ENCODE measurements around the gene TOR2A.

Gene TOR2A

DNA sequence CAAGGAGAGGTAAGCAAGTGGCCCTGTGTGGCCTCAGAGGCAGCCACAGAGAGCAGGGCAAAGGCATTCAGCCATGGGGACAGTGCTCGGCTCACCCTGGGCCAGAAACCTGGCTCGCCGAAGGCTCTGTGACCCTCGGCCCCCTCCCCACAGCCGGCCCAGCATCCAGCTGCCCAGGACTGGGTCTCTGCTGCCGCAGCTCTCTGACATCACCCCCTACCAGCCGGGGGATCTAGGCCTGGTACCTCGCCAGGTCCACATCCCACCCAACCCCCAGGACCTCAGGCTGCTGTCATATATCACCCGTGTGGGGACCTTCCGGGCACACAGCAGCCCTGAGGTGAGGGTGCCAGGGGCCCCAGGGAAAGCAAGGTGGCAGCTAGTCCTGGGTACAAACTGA lies 22.2 kb downstream of the TOR2A start:
- no peak for DNase-seq (ENCODE audit: extremely low read depth, low read depth)
- TF ChIP-seq, protein P1, sequence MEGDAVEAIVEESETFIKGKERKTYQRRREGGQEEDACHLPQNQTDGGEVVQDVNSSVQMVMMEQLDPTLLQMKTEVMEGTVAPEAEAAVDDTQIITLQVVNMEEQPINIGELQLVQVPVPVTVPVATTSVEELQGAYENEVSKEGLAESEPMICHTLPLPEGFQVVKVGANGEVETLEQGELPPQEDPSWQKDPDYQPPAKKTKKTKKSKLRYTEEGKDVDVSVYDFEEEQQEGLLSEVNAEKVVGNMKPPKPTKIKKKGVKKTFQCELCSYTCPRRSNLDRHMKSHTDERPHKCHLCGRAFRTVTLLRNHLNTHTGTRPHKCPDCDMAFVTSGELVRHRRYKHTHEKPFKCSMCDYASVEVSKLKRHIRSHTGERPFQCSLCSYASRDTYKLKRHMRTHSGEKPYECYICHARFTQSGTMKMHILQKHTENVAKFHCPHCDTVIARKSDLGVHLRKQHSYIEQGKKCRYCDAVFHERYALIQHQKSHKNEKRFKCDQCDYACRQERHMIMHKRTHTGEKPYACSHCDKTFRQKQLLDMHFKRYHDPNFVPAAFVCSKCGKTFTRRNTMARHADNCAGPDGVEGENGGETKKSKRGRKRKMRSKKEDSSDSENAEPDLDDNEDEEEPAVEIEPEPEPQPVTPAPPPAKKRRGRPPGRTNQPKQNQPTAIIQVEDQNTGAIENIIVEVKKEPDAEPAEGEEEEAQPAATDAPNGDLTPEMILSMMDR (IDR thresholded peaks at IDR 0.05; ENCODE audit: low read depth, low read length, missing control alignments): no peak
- no peak overlapping the region for H3K4me3 ChIP-seq (replicated peaks; ENCODE audit: low read depth, low read length)

DNA sequence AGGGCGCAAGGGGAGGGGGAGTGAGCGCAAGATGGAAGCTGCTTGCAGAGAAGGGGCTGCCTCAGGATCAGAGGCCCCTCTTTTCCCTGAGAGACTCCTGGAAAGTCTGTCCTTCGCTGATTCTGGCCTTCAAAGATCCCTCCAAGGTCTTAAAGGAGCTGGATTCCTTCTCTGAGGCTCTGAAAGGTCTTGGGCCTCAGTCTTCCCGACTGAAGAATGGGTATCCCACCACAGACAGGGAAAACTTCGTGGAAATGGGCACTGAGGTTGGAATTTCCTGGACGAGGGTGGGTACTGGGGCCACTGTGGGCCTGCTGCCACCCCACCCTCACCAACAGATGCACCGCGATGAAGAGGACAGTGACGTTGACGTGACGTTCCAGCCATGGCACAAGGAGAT lies 22.7 kb downstream of the TOR2A start:
- TF ChIP-seq, protein P1 (IDR thresholded peaks at IDR 0.05; ENCODE audit: low read depth, low read length, missing control alignments): no peak
- no peak overlapping the region for H3K4me3 ChIP-seq (replicated peaks; ENCODE audit: low read depth, low read length)
- DNase-seq (ENCODE audit: extremely low read depth, low read depth): no peak

DNA sequence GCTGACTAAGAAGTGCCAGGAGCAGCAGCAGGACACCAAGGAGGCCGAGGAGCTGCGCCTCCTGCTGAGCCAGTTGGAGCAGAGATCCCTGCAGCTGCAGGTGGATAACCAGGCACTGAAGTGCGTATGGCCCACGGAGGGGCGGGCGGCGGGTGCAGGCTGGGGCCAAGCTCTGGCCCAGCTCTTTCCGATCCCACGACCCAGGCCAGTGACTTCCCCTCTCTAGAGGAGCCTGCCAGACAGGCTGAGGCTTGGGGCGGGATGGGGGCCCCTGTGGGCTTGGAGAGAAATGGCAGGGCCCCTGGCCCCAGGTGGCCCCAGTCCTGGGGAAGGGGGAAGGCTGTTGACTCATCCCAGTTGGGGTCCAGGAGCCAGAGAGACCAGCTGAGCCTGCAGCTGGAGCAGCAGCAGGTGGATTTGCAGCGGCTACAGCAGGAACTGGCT lies 23.2 kb downstream of the TOR2A start:
- no peak overlapping the region for H3K4me3 ChIP-seq (replicated peaks; ENCODE audit: low read depth, low read length)
- no peak for DNase-seq (ENCODE audit: extremely low read depth, low read depth)
- TF ChIP-seq, protein P1 (IDR thresholded peaks at IDR 0.05; ENCODE audit: low read depth, low read length, missing control alignments): no peak

DNA sequence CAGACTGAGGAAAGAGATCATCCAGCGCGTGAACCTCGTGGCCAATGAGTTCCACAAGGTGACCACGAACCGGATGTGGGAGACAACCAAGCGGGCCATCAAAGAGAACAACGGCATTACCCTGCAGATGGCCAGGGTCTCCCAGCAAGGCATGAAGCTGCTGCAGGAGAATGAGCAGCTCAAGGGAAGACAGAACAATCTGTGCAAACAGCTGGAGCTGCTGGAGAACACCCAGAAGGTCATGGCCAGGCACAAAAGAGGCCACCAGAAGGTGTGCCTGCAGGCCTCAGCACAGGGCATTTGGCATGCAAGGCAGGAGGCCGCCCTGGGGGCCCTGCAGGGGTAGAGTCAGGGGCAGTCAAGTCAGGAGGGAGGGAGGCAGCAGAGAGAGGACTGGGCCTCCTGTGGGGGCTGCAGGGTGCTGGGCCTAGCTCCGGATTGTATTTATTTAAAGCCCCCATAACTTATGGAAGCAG lies 23.8 kb downstream of the TOR2A start:
- TF ChIP-seq, protein P1 (IDR thresholded peaks at IDR 0.05; ENCODE audit: low read depth, low read length, missing control alignments): no peak
- H3K4me3 ChIP-seq (replicated peaks; ENCODE audit: low read depth, low read length): no peak overlapping the region
- DNase-seq (ENCODE audit: extremely low read depth, low read depth): no peak

DNA sequence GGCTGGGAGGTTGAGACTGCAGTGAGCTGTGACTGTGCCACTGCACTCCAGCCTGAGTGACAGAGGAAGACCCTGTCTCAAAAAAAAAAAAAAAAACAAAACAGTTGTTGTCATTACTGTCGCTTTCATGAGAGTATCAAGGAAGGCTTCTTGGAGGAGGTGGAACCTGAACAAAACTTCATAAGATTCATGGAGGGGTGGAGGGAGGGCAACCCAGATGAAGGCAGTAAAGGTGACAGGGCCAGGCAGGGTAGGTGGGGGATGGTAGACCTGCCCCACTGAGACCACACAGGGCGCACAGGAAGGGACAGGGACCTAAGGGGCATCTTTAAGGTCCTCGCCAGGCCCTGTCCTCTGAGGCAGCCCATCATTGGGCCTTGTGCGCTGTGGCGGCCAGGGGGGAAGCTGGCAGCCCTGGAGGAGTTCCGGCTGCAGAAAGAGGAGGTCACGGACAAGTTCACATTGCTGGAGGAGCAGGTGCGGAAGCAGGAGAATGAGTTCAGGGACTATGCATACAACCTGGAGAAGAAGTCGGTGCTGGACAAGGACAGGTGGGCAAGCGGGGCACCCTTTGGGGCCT lies 24.8 kb downstream of the TOR2A start:
- H3K4me3 ChIP-seq (replicated peaks; ENCODE audit: low read depth, low read length): no peak overlapping the region
- DNase-seq (ENCODE audit: extremely low read depth, low read depth): no peak
- TF ChIP-seq, protein P1 (IDR thresholded peaks at IDR 0.05; ENCODE audit: low read depth, low read length, missing control alignments): no peak

DNA sequence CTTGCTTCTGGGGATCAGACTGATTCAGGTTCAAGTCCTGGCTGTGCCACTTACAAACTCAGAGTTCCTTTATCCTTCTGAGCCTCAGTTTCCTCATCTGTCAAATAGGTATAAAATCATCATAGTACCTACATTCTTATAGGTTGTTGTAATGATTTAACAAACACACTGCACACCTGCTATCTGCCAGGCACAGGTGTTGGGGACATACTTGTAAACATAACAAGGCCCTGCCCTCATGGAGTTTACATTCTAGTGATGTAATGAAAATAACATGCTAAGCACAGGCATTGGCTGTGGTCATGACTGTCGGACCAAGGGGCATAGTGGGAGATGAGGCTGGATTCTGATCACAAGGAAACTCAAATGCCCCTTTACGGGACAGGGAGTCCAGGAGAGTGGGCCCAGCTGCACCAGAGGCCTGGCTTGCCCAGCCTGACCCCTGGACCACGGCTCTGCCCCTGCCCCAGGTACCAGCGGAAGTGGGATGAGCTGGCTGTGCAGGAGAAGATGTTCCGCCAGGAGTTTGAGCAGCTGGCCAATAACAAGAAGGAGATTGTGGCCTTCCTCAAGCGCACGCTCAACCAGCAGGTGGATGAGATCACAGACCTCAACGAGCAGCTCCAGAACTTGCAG lies 26.0 kb downstream of the TOR2A start:
- no peak overlapping the region for H3K4me3 ChIP-seq (replicated peaks; ENCODE audit: low read depth, low read length)
- no peak for DNase-seq (ENCODE audit: extremely low read depth, low read depth)
- TF ChIP-seq, protein P1 (IDR thresholded peaks at IDR 0.05; ENCODE audit: low read depth, low read length, missing control alignments): no peak

Measured in HFF-Myc (cell line).